IPS-20b (cell line): Measurements from ENCODE around the gene TMEM131L.

Source experiments
- H3K27ac ChIP-seq: one replicate; pipeline ENCODE4 v1.5.1; 2013; ENCODE audit warnings: low read length
- H3K27me3 ChIP-seq: 2 replicates; pipeline ENCODE4 v1.6.1; 2013; ENCODE audit warnings: mild to moderate bottlenecking, low read length, inconsistent platforms; ENCODE audit not compliant: insufficient read depth
- H3K36me3 ChIP-seq: 2 replicates; pipeline ENCODE4 v1.6.1; 2013; ENCODE audit warnings: low read depth, mild to moderate bottlenecking, inconsistent platforms, low read length, moderate library complexity; ENCODE audit not compliant: insufficient read depth
- H3K4me1 ChIP-seq: 2 replicates; pipeline ENCODE4 v1.6.1; 2013; ENCODE audit warnings: mild to moderate bottlenecking, control low read depth, inconsistent platforms, low read length, moderate library complexity; ENCODE audit not compliant: insufficient read depth
- H3K4me3 ChIP-seq: 2 replicates; pipeline ENCODE4 v1.5.1; 2013; ENCODE audit warnings: mild to moderate bottlenecking, low read length, inconsistent platforms
- H3K9ac ChIP-seq: 2 replicates; pipeline ENCODE4 v1.6.1; 2013; ENCODE audit warnings: low read depth, mild to moderate bottlenecking, inconsistent platforms, low read length, moderate library complexity
- H3K9me3 ChIP-seq: 2 replicates; pipeline ENCODE4 v1.6.1; 2013; ENCODE audit warnings: mild to moderate bottlenecking, low read depth, low read length, inconsistent platforms; ENCODE audit not compliant: insufficient read depth

TMEM131L gene

GRCh38 chr4:153610623-153611376 is 144.6 kb downstream of the TMEM131L start:
- no peak overlapping the region for H3K27ac ChIP-seq

GRCh38 chr4:153611679-153612078 is 145.5 kb downstream of the TMEM131L start:
- H3K9me3 ChIP-seq, result 0 out of 2 replicates have a peak, but pooled peaks cover 3% of the 10 kb centered on the region
- H3K4me1 ChIP-seq, result peaks cover 3% of the 10 kb centered on the region; the same call in 1 of the 2 replicates
- no peak overlapping the region for H3K4me3 ChIP-seq
- H3K27me3 ChIP-seq, result no peaks in the 10 kb centered on the region
- peaks cover 50% of the 10 kb centered on the region for H3K36me3 ChIP-seq
- no peak overlapping the region for H3K27ac ChIP-seq
- H3K9ac ChIP-seq, result no peak overlapping the region

More at GRCh38 chr4:153610623-153611376, 144.6 kb downstream of the TMEM131L start:
- Histone ChIP-seq H3K36me3 (peaks cover 52% of the 10 kb centered on the region), H3K4me3 (no peak overlapping the region), H3K4me1 (peaks cover 3% of the 10 kb centered on the region; the same call in 1 of the 2 replicates), H3K9ac (no peak overlapping the region), H3K9me3 (no peaks in the 10 kb centered on the region), H3K27me3 (no peaks in the 10 kb centered on the region)

GRCh38 chr4:153612878-153613277 is 146.7 kb downstream of the TMEM131L start:
- Histone ChIP-seq H3K4me3 (no peak overlapping the region), H3K36me3 (peaks cover 51% of the 10 kb centered on the region), H3K9me3 (0 out of 2 replicates have a peak, but pooled peaks cover 3% of the 10 kb centered on the region), H3K27ac (no peak overlapping the region), H3K4me1 (peaks cover 3% of the 10 kb centered on the region; the same call in 1 of the 2 replicates), H3K27me3 (no peaks in the 10 kb centered on the region), H3K9ac (no peak overlapping the region)

- H3K27me3 ChIP-seq, result no peaks in the 10 kb centered on the region
- H3K9ac ChIP-seq, result no peak overlapping the region
- peaks cover 58% of the 10 kb centered on the region for H3K36me3 ChIP-seq
- H3K4me1 ChIP-seq, result peaks cover 16% of the 10 kb centered on the region
- H3K9me3 ChIP-seq, result 0 out of 2 replicates have a peak, but pooled peaks cover 3% of the 10 kb centered on the region
- H3K4me3 ChIP-seq, result no peak overlapping the region
- H3K27ac ChIP-seq, result no peak overlapping the region
Observed at GRCh38 chr4:153616006-153616555, 149.9 kb downstream of the TMEM131L start.

- Histone ChIP-seq H3K4me3 (no peak overlapping the region), H3K9me3 (0 out of 2 replicates have a peak, but pooled peaks cover 3% of the 10 kb centered on the region), H3K36me3 (peaks cover 68% of the 10 kb centered on the region), H3K27me3 (no peaks in the 10 kb centered on the region), H3K9ac (peak overlapping the region; percentile 10; the same call in 1 of the 2 replicates), H3K4me1 (peaks cover 16% of the 10 kb centered on the region), H3K27ac (no peak overlapping the region)
Observed at GRCh38 chr4:153618833-153619232, 152.7 kb downstream of the TMEM131L start.

GRCh38 chr4:153619811-153620210 is 153.7 kb downstream of the TMEM131L start:
- Histone ChIP-seq H3K9ac (no peak overlapping the region), H3K36me3 (peaks cover 66% of the 10 kb centered on the region), H3K4me1 (peaks cover 16% of the 10 kb centered on the region), H3K27ac (no peak overlapping the region), H3K27me3 (no peaks in the 10 kb centered on the region), H3K9me3 (0 out of 2 replicates have a peak, but pooled peaks cover 3% of the 10 kb centered on the region), H3K4me3 (no peak overlapping the region)

- Histone ChIP-seq H3K27ac (no peak overlapping the region), H3K4me3 (no peak overlapping the region), H3K27me3 (no peaks in the 10 kb centered on the region), H3K4me1 (peaks cover 16% of the 10 kb centered on the region), H3K9ac (no peak overlapping the region), H3K9me3 (0 out of 2 replicates have a peak, but pooled peaks cover 3% of the 10 kb centered on the region), H3K36me3 (peaks cover 66% of the 10 kb centered on the region)
Observed at GRCh38 chr4:153620352-153620751, 154.2 kb downstream of the TMEM131L start.

GRCh38 chr4:153622093-153622492 is 155.9 kb downstream of the TMEM131L start:
- H3K27me3 ChIP-seq, result no peaks in the 10 kb centered on the region
- H3K9me3 ChIP-seq, result no peaks in the 10 kb centered on the region
- H3K4me3 ChIP-seq, result no peak overlapping the region
- H3K4me1 ChIP-seq, result peaks cover 16% of the 10 kb centered on the region
- H3K9ac ChIP-seq, result no peak overlapping the region
- peaks cover 69% of the 10 kb centered on the region for H3K36me3 ChIP-seq
- H3K27ac ChIP-seq, result no peak overlapping the region

- H3K27me3 ChIP-seq, result no peaks in the 10 kb centered on the region
- H3K9me3 ChIP-seq, result no peaks in the 10 kb centered on the region
- no peak overlapping the region for H3K4me3 ChIP-seq
- H3K4me1 ChIP-seq, result peaks cover 16% of the 10 kb centered on the region
- no peak overlapping the region for H3K9ac ChIP-seq
- no peak overlapping the region for H3K27ac ChIP-seq
- peaks cover 70% of the 10 kb centered on the region for H3K36me3 ChIP-seq
Observed at GRCh38 chr4:153622778-153623240, 156.6 kb downstream of the TMEM131L start.

- Histone ChIP-seq H3K9ac (no peak overlapping the region), H3K36me3 (peaks cover 76% of the 10 kb centered on the region), H3K4me3 (no peak overlapping the region), H3K27ac (no peak overlapping the region), H3K27me3 (no peaks in the 10 kb centered on the region), H3K4me1 (peaks cover 15% of the 10 kb centered on the region), H3K9me3 (no peaks in the 10 kb centered on the region)
Observed at GRCh38 chr4:153623491-153623890, 157.3 kb downstream of the TMEM131L start.

- peaks cover 7% of the 10 kb centered on the region; the same call in 1 of the 2 replicates for H3K9me3 ChIP-seq
- H3K27ac ChIP-seq, result no peak overlapping the region
- no peak overlapping the region for H3K4me3 ChIP-seq
- no peaks in the 10 kb centered on the region for H3K27me3 ChIP-seq
- H3K36me3 ChIP-seq, result peaks cover 91% of the 10 kb centered on the region
- no peak overlapping the region for H3K9ac ChIP-seq
- H3K4me1 ChIP-seq, result no peaks in the 10 kb centered on the region
Observed at GRCh38 chr4:153628796-153629315, 162.7 kb downstream of the TMEM131L start.
